ENCODE results near the gene SERPINA7. TPM values are rescaled to one million over a fixed set of nuclear protein-coding genes. Genes with fewer than 3 reads are reported as not detected.

Gene SERPINA7, protein sequence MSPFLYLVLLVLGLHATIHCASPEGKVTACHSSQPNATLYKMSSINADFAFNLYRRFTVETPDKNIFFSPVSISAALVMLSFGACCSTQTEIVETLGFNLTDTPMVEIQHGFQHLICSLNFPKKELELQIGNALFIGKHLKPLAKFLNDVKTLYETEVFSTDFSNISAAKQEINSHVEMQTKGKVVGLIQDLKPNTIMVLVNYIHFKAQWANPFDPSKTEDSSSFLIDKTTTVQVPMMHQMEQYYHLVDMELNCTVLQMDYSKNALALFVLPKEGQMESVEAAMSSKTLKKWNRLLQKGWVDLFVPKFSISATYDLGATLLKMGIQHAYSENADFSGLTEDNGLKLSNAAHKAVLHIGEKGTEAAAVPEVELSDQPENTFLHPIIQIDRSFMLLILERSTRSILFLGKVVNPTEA
- total RNA-seq (2013) = not detected
- polyA plus RNA-seq = not detected
- not detected in 2 replicates for polyA minus RNA-seq
- total RNA-seq = 0 to 0.75 (median 0) reads per million in 11 experiments

DNA sequence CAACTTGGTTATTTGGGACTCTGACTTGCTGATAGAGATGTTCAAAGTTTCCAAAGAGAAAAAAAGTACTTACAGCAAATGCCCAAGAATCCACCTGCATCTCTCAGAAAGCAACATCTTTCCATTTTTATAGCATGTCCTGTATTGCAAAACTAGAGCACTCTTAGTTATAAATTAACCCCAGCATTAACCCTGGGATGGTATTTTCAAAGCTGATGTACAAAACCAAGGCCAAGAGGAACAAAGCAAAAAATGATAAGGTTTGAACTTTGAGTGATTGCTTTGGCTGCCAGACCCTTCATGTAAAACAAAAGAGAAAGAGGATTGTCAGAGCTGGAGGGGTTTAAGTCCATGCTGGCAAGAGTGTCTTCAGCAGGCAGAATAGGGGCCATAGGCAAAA, at the start of gene SERPINA7:
SERPINA7 (minus strand) TSS at position 103 of the 400 bp plus-strand sequence. CDS start 1,669 bp downstream, outside the sequence.
- no peaks in the 10 kb centered on the region for H3K36me3 Mint-ChIP-seq
- H3K79me2 ChIP-seq (ENCODE audit: insufficient read depth, low read length) = no peaks in the 10 kb centered on the region
- no peak within 1 kb of the TSS for H2AFZ ChIP-seq (ENCODE audit: insufficient read depth, low read depth, low read length, poor library complexity, severe bottlenecking)
- no peak within 1 kb of the TSS for H3K4me3 ChIP-seq (replicated peaks in 1 of 3; ENCODE audit: low read depth in 2 of 3, low read length in 3 of 3)
- no peak within 1 kb of the TSS for H3K9ac ChIP-seq (ENCODE audit: insufficient read depth, low read length, poor library complexity, severe bottlenecking)
- no peaks in the 10 kb centered on the region for H3K4me1 ChIP-seq (ENCODE audit: control insufficient read depth in 1 of 2, insufficient read depth in 2 of 2, low read length in 2 of 2)
- intact Hi-C loops (cut with micrococcal nuclease) = no loop called here
- H3K4me3 Mint-ChIP-seq = no peak within 1 kb of the TSS
- DNase-seq = no peak
- peaks cover 0 to 2% (median 2%) of the 10 kb centered on the region in 3 donors for H3K27me3 Mint-ChIP-seq (ENCODE audit: low read depth in 3 of 3)
- H3K27ac ChIP-seq (ENCODE audit: low read depth in 1 of 2, low read length in 2 of 2) = no peak within 1 kb of the TSS
- peaks cover 0 to 2% of the 10 kb centered on the region in 2 donors for H3K27me3 ChIP-seq (ENCODE audit: control insufficient read depth in 2 of 2, insufficient read depth in 2 of 2, low read length in 2 of 2)
- no peak within 1 kb of the TSS for H3K4me2 ChIP-seq (replicated peaks; ENCODE audit: extremely low read depth, low read length, poor library complexity, severe bottlenecking)
- no peak within 1 kb of the TSS for H3K27ac Mint-ChIP-seq
- H3K9me3 ChIP-seq (replicated peaks in 1 of 2; ENCODE audit: control insufficient read depth in 1 of 2, insufficient read depth in 1 of 2, low read length in 2 of 2) = no peaks in the 10 kb centered on the region
- no peaks in the 10 kb centered on the region for H3K36me3 ChIP-seq (replicated peaks in 1 of 2; ENCODE audit: control insufficient read depth in 1 of 2, insufficient read depth in 2 of 2, low read length in 2 of 2)
- TF ChIP-seq, protein P1, sequence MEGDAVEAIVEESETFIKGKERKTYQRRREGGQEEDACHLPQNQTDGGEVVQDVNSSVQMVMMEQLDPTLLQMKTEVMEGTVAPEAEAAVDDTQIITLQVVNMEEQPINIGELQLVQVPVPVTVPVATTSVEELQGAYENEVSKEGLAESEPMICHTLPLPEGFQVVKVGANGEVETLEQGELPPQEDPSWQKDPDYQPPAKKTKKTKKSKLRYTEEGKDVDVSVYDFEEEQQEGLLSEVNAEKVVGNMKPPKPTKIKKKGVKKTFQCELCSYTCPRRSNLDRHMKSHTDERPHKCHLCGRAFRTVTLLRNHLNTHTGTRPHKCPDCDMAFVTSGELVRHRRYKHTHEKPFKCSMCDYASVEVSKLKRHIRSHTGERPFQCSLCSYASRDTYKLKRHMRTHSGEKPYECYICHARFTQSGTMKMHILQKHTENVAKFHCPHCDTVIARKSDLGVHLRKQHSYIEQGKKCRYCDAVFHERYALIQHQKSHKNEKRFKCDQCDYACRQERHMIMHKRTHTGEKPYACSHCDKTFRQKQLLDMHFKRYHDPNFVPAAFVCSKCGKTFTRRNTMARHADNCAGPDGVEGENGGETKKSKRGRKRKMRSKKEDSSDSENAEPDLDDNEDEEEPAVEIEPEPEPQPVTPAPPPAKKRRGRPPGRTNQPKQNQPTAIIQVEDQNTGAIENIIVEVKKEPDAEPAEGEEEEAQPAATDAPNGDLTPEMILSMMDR (IDR thresholded peaks at IDR 0.05) = no peak
- no peaks in the 10 kb centered on the region for H4K20me1 ChIP-seq (ENCODE audit: insufficient read depth, low read length)
- H3K4me1 Mint-ChIP-seq = no peaks in the 10 kb centered on the region
- H3K9me3 Mint-ChIP-seq = no peaks in the 10 kb centered on the region

DNA sequence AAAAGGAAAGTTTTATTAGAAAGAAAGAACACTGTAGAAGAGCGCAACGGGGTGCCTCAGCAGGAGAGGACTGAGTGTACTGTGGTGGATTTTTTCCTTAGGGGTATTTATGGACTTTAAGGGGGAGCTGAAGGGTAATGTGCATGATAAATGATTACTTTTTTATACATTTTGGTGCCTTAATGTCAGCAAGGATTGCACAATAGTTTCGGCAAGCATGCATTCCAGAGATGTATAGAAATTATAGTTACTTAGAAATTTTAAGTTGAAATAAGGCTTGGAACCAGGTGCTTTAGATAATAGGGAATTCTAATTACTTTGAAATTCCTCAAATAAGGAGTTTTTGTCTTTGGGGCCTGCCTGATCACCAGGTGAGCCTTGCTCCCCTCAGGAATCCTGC, 30.5 kb upstream of the SERPINA7 start:
- no peaks in the 10 kb centered on the region for H3K4me1 ChIP-seq (ENCODE audit: control insufficient read depth in 1 of 2, insufficient read depth in 2 of 2, low read length in 2 of 2)
- WGBS (ENCODE audit: insufficient coverage) = no CpG with 5 or more reads among the region's 3 CpGs
- H3K9me3 ChIP-seq (replicated peaks in 1 of 2; ENCODE audit: control insufficient read depth in 1 of 2, insufficient read depth in 1 of 2, low read length in 2 of 2) = peaks cover 0 to 17% of the 10 kb centered on the region in 2 donors
- H3K4me3 Mint-ChIP-seq = no peak overlapping the region
- no peak overlapping the region for H2AFZ ChIP-seq (ENCODE audit: insufficient read depth, low read depth, low read length, poor library complexity, severe bottlenecking)
- no peaks in the 10 kb centered on the region for H3K27me3 ChIP-seq (ENCODE audit: control insufficient read depth in 2 of 2, insufficient read depth in 2 of 2, low read length in 2 of 2)
- no peak overlapping the region for H3K4me3 ChIP-seq (replicated peaks in 1 of 3; ENCODE audit: low read depth in 2 of 3, low read length in 3 of 3)
- no peaks in the 10 kb centered on the region for H4K20me1 ChIP-seq (ENCODE audit: insufficient read depth, low read length)
- no peak overlapping the region for H3K4me2 ChIP-seq (replicated peaks; ENCODE audit: extremely low read depth, low read length, poor library complexity, severe bottlenecking)
- H3K27ac Mint-ChIP-seq = no peak overlapping the region
- no peak overlapping the region for H3K9ac ChIP-seq (ENCODE audit: insufficient read depth, low read length, poor library complexity, severe bottlenecking)
- no peaks in the 10 kb centered on the region for H3K4me1 Mint-ChIP-seq
- H3K9me3 Mint-ChIP-seq = peaks cover 0 to 8% (median 3%) of the 10 kb centered on the region in 7 donors
- H3K27ac ChIP-seq (ENCODE audit: low read depth in 1 of 2, low read length in 2 of 2) = no peak overlapping the region
- intact Hi-C loops (cut with micrococcal nuclease) = no loop called here
- H3K79me2 ChIP-seq (ENCODE audit: insufficient read depth, low read length) = no peaks in the 10 kb centered on the region
- no peak for DNase-seq
- peaks cover 0 to 3% (median 2%) of the 10 kb centered on the region in 3 donors for H3K27me3 Mint-ChIP-seq (ENCODE audit: low read depth in 3 of 3)
- H3K36me3 ChIP-seq (replicated peaks in 1 of 2; ENCODE audit: control insufficient read depth in 1 of 2, insufficient read depth in 2 of 2, low read length in 2 of 2) = no peaks in the 10 kb centered on the region
- no peaks in the 10 kb centered on the region for H3K36me3 Mint-ChIP-seq
- TF ChIP-seq, protein P1 (IDR thresholded peaks at IDR 0.05) = no peak

Data from CD14-positive monocyte (primary cell).